NOMO-1 treated with DMSO at 0.1 percent for 48 hours (cell line): ENCODE measurements around the gene WHRN.
A peak's percentile ranks its signal among the peaks of the same experiment; 100 is the strongest.

Experiments
- DNase-seq: peaks from one replicate; lab custom pipeline; 2025; ENCODE audit not compliant: unreplicated experiment; lab: John Stamatoyannopoulos, UW

WHRN gene

GRCh38 chr9:114451707-114452031 lies 53.6 kb downstream of the WHRN start:
- no peak for DNase-seq

- DNase-seq = no peak
These were observed 54.2 kb downstream of the WHRN start for GRCh38 chr9:114450833-114451706.

- no peak for DNase-seq
These were observed 55.1 kb downstream of the WHRN start for GRCh38 chr9:114450181-114450580.

GRCh38 chr9:114449236-114449635 lies 56.0 kb downstream of the WHRN start:
- no peak for DNase-seq

- DNase-seq = no peak
These were observed 56.6 kb downstream of the WHRN start for GRCh38 chr9:114448706-114449105.

- DNase-seq = no peak
These were observed 58.4 kb downstream of the WHRN start for GRCh38 chr9:114446672-114447450.

- DNase-seq = no peak
These were observed 59.2 kb downstream of the WHRN start for GRCh38 chr9:114446036-114446435.

- DNase-seq = no peak
These were observed 59.7 kb downstream of the WHRN start for GRCh38 chr9:114445616-114446015.

- no peak for DNase-seq
These were observed 63.3 kb downstream of the WHRN start for GRCh38 chr9:114442022-114442421.

GRCh38 chr9:114437401-114437893 lies 67.8 kb downstream of the WHRN start:
- no peak for DNase-seq

GRCh38 chr9:114434878-114435311 lies 70.4 kb downstream of the WHRN start:
- DNase-seq = peak; percentile 46

- no peak for DNase-seq
These were observed 71.5 kb downstream of the WHRN start for GRCh38 chr9:114433720-114434255.

GRCh38 chr9:114433086-114433485 lies 72.2 kb downstream of the WHRN start:
- DNase-seq = no peak

GRCh38 chr9:114432323-114433067 lies 72.8 kb downstream of the WHRN start:
- no peak for DNase-seq

- no peak for DNase-seq
These were observed 73.5 kb downstream of the WHRN start for GRCh38 chr9:114431770-114432169.

- no peak for DNase-seq
These were observed 74.3 kb downstream of the WHRN start for GRCh38 chr9:114431003-114431402.

GRCh38 chr9:114430457-114430856 lies 74.8 kb downstream of the WHRN start:
- no peak for DNase-seq

GRCh38 chr9:114429488-114429887 lies 75.8 kb downstream of the WHRN start:
- no peak for DNase-seq

GRCh38 chr9:114428466-114428865 lies 76.8 kb downstream of the WHRN start:
- no peak for DNase-seq

GRCh38 chr9:114427644-114428043 lies 77.6 kb downstream of the WHRN start:
- DNase-seq = no peak
